CD4-positive, alpha-beta memory T cell (primary cell): ENCODE data around the gene ZDHHC8. TPM values are rescaled to one million over a fixed set of nuclear protein-coding genes. Genes with fewer than 3 reads are reported as not detected.

Experiments used
- CTCF ChIA-PET: fragments of 350-600 bp; sonication (Branson Sonifier 250); formaldehyde crosslinking; loops from one replicate; lab custom pipeline; 2021; ENCODE audit warnings: inconsistent platforms; ENCODE audit not compliant: partially characterized antibody; lab: Charles Lee
- POLR2A ChIA-PET: fragments of 350-600 bp; sonication (Branson Sonifier 250); formaldehyde crosslinking; loops from one replicate; lab custom pipeline; 2021; ENCODE audit not compliant: partially characterized antibody; lab: Charles Lee
- DNase-seq, 5 donors: peaks; one replicate each; pipeline versions ENCODE4 v3.0.0 to v3.0.0-alpha.2; 2020 to 2022; ENCODE audit warnings: mixed read lengths in 1 of 5
- H3K27ac ChIP-seq: one replicate; pipeline ENCODE4 v1.7.0; 2013; ENCODE audit warnings: low read depth, low read length
- H3K27me3 ChIP-seq: 2 replicates; pipeline ENCODE4 v1.7.0; 2013; ENCODE audit warnings: mild to moderate bottlenecking, low read length, moderate library complexity; ENCODE audit not compliant: insufficient read depth
- H3K36me3 ChIP-seq: 2 replicates; pipeline ENCODE4 v1.7.0; 2013; ENCODE audit warnings: mild to moderate bottlenecking, low read length, moderate library complexity; ENCODE audit not compliant: insufficient read depth
- H3K4me1 ChIP-seq: 2 replicates; pipeline ENCODE4 v1.7.0; 2013; ENCODE audit warnings: mild to moderate bottlenecking, low read length, moderate library complexity; ENCODE audit not compliant: insufficient read depth
- H3K4me3 ChIP-seq, 2 donors: one replicate each; pipeline ENCODE4 v1.7.0; 2013; ENCODE audit warnings: low read length in 2 of 2, mild to moderate bottlenecking in 1 of 2
- H3K9me3 ChIP-seq, 2 donors: one replicate each; pipeline ENCODE4 v1.7.0; 2013; ENCODE audit warnings: low read length in 2 of 2, control low read depth in 1 of 2; ENCODE audit not compliant: control insufficient read depth in 1 of 2
- H3K27ac Mint-ChIP-seq, 7 donors: one replicate each; pipeline ENCODE4 v1.8.0; 2020 to 2021; ENCODE audit warnings: mixed read lengths in 7 of 7, mild to moderate bottlenecking in 6 of 7, inconsistent platforms in 3 of 7, moderate library complexity in 3 of 7
- H3K27me3 Mint-ChIP-seq, 2 donors: one replicate each; pipeline ENCODE4 v1.8.0; 2020 to 2021; ENCODE audit warnings: mixed read lengths in 2 of 2
- H3K36me3 Mint-ChIP-seq, 2 donors: one replicate each; pipeline ENCODE4 v1.8.0; 2020 to 2021; ENCODE audit warnings: mixed read lengths in 2 of 2, inconsistent platforms in 1 of 2, mild to moderate bottlenecking in 1 of 2
- H3K4me1 Mint-ChIP-seq, 4 donors: one replicate each; pipeline ENCODE4 v1.8.0; 2020 to 2021; ENCODE audit warnings: mixed read lengths in 4 of 4, mild to moderate bottlenecking in 1 of 4
- H3K4me3 Mint-ChIP-seq, 8 donors: one replicate each; pipeline ENCODE4 v1.8.0; 2020 to 2021; ENCODE audit warnings: mixed read lengths in 8 of 8, mild to moderate bottlenecking in 7 of 8, moderate library complexity in 6 of 8, inconsistent platforms in 3 of 8
- H3K9me3 Mint-ChIP-seq, 8 donors: one replicate each; pipeline ENCODE4 v1.8.0; 2020 to 2021; ENCODE audit warnings: mixed read lengths in 8 of 8, mild to moderate bottlenecking in 5 of 8, inconsistent platforms in 3 of 8, moderate library complexity in 1 of 8
- intact Hi-C: fragments of 100-400 bp; cut with micrococcal nuclease; formaldehyde crosslinking; loops from one replicate; pipeline ENCODE4 v1.15.1; 2023
- microRNA-seq: library from miRNA; unstranded; fragments of <30 nt; microRNA quantifications from one replicate; pipeline ENCODE4 v1.2.0, GENCODE V29; 2021; ENCODE audit warnings: borderline replicate concordance, borderline number of aligned reads, borderline microRNAs expressed, mixed read lengths
- polyA plus RNA-seq, 2 donors: library from polyadenylated mRNA; unstranded; fragments of 300-500 nt; fragmentation: Illumina TruSeq; gene quantifications; one replicate each; pipeline ENCODE4 v1.2.3, GENCODE V29; 2021
- total RNA-seq, 2 experiments: library from RNA; stranded (reverse); gene quantifications; one replicate each; pipeline ENCODE4 v1.2.3, GENCODE V29; 2021

ZDHHC8 gene
- total and polyA plus RNA-seq, 4 experiments from 2014 or later: 1.0 to 81.7 (median 43.5) TPM

DNA sequence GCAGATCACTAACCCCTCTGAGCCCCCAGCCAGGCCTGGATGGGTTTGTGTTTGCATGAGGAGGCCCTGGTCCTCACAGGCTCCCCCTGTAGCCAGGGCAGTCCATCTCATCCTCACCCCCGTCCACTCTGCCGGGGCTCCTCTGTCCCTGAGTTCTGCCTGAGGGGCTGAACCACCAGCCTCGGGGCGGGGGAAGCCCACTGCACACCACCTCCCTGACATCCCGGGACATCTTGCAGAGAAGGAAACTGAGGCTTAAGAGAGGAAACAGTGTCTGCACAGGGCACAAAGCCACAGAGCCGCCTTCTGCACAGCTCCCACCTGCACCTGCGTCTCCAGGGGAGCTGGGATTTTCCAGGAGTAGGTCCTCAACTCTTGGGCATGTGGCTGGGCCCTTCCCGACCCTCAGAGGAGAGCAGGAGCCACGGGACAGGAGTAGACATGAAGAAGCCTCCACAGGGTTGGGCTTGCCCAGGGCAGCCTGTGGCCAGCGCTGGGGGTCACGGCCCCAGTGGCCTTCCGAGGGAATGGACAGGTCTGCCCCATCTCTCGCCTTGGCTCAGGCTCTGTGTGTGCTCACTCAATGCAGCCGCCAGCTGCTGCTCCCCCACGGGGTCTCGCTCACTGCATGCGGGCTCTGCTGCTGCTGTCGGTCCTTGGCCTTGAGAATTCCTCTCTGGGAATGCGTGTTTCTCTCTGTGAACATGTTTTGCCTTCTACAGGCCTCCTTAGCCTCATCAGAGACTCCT, 64.7 kb downstream of the ZDHHC8 start:
- H3K27ac Mint-ChIP-seq: no peak overlapping the region
- ChIA-PET CTCF (no interaction called here), POLR2A (no interaction called here)

More for the DNA sequence above, 64.7 kb downstream of the ZDHHC8 start:
- no peak overlapping the region for H3K27ac ChIP-seq
- no peaks in the 10 kb centered on the region for H3K36me3 Mint-ChIP-seq
- H3K9me3 ChIP-seq: no peaks in the 10 kb centered on the region
- H3K4me1 ChIP-seq: no peaks in the 10 kb centered on the region
- no peaks in the 10 kb centered on the region for H3K36me3 ChIP-seq
- H3K4me1 Mint-ChIP-seq: no peaks in the 10 kb centered on the region
- H3K4me3 Mint-ChIP-seq: no peak overlapping the region
- H3K4me3 ChIP-seq: no peak overlapping the region
- no peaks in the 10 kb centered on the region for H3K9me3 Mint-ChIP-seq
- H3K27me3 ChIP-seq: no peaks in the 10 kb centered on the region
- intact Hi-C loops: no loop called here
- H3K27me3 Mint-ChIP-seq: no peaks in the 10 kb centered on the region
- DNase-seq: no peak

Small RNA genes lying within 50 kb of the gene (microRNA-seq; reads per million reads assigned to microRNA genes)
- not detected for gene MIR6816

Other genes starting within 250 kb of the ZDHHC8 start
- 10 to 100 TPM; 36.8 to 39.2 TPM for gene COMT, start 190.0 kb upstream of the ZDHHC8 start, total RNA-seq
- gene COMT, start 190.0 kb upstream of the ZDHHC8 start, polyA plus RNA-seq: 10 to 100 TPM; 93.1 to 93.9 TPM
- 10 to 100 TPM; 34.2 to 35.9 TPM for gene TXNRD2, start 190.0 kb upstream of the ZDHHC8 start, total RNA-seq
- gene TXNRD2, start 190.0 kb upstream of the ZDHHC8 start, polyA plus RNA-seq: 10 to 100 TPM in 1 of 2 donors, 1 to 10 TPM in 1; 8.5 to 11.2 TPM
- gene ARVCF, start 115.0 kb upstream of the ZDHHC8 start, total RNA-seq: 1 to 10 TPM; 3.5 to 4.2 TPM
- under 1 TPM in 1 of 2 donors, not detected in 1; 0.28 TPM for gene ARVCF, start 115.0 kb upstream of the ZDHHC8 start, polyA plus RNA-seq
- 10 to 100 TPM; 50.6 to 51.5 TPM for gene TANGO2, start 110.7 kb upstream of the ZDHHC8 start, total RNA-seq
- 10 to 100 TPM; 40.9 to 43.9 TPM for gene TANGO2, start 110.7 kb upstream of the ZDHHC8 start, polyA plus RNA-seq
- 10 to 100 TPM; 47.6 to 48.2 TPM for gene DGCR8, start 51.6 kb upstream of the ZDHHC8 start, total RNA-seq
- 1 to 10 TPM; 2.2 to 5.1 TPM for gene DGCR8, start 51.6 kb upstream of the ZDHHC8 start, polyA plus RNA-seq
- gene RANBP1, start 15.7 kb upstream of the ZDHHC8 start, total RNA-seq: 10 to 100 TPM; 61.9 to 67.9 TPM
- 100 to 1,000 TPM in 1 of 2 donors, 10 to 100 TPM in 1; 87.0 to 111 TPM for gene RANBP1, start 15.7 kb upstream of the ZDHHC8 start, polyA plus RNA-seq
- gene TRMT2A, start 14.6 kb upstream of the ZDHHC8 start, total RNA-seq: 100 to 1,000 TPM; 110 to 126 TPM
- gene TRMT2A, start 14.6 kb upstream of the ZDHHC8 start, polyA plus RNA-seq: 10 to 100 TPM; 28.0 to 37.5 TPM
- not detected for gene CCDC188, start 19.3 kb downstream of the ZDHHC8 start, total RNA-seq
- not detected for gene CCDC188, start 19.3 kb downstream of the ZDHHC8 start, polyA plus RNA-seq
- gene RTN4R, start 136.5 kb downstream of the ZDHHC8 start, total RNA-seq: 1 to 10 TPM; 2.1 to 2.7 TPM
- 1 to 10 TPM; 1.7 to 6.3 TPM for gene RTN4R, start 136.5 kb downstream of the ZDHHC8 start, polyA plus RNA-seq
- gene DGCR6L, start 188.3 kb downstream of the ZDHHC8 start, total RNA-seq: 10 to 100 TPM; 39.9 to 44.6 TPM
- 100 to 1,000 TPM; 120 to 145 TPM for gene DGCR6L, start 188.3 kb downstream of the ZDHHC8 start, polyA plus RNA-seq